IMR-90 (cell line): ENCODE measurements around the gene CEP76. TPM values are rescaled to one million over a fixed set of nuclear protein-coding genes. Genes with fewer than 3 reads are reported as not detected.

Experiments used
- ATAC-seq: fragments of 200-7000 bp; cut with Tn5 transposase; 2 replicates; pipeline ENCODE4 v1.9.1; 2020; ENCODE audit warnings: low read depth, mild to moderate bottlenecking, moderate library complexity
- BruUV-seq: library from RNA; stranded (reverse); fragments of 400-500 nt; replicated peaks from 2 replicates; lab custom pipeline; 2021; lab: Mats Ljungman, UMichigan
- CTCF ChIA-PET: fragments of 300-600 bp; formaldehyde crosslinking; extraction: SDS; loops from one replicate; lab custom pipeline; 2021; ENCODE audit warnings: antibody characterized with exemption; lab: Yijun Ruan, JAX
- POLR2A ChIA-PET: fragments of 300-600 bp; sonication (Branson Sonifier 250); formaldehyde crosslinking; loops from one replicate; lab custom pipeline; 2022; ENCODE audit warnings: antibody characterized with exemption; ENCODE audit not compliant: unreplicated experiment; lab: Charles Lee
- DNase-seq: peaks from one replicate; pipeline ENCODE4 v3.0.0; 2013
- H2AFZ ChIP-seq: replicated peaks from 2 replicates; pipeline ENCODE3; 2013; ENCODE audit warnings: low read length, mild to moderate bottlenecking; ENCODE audit not compliant: poor library complexity
- H2AK5ac ChIP-seq: 2 replicates; pipeline ENCODE4 v1.6.1; 2013; ENCODE audit warnings: low read depth, low read length, inconsistent platforms
- H2AK9ac ChIP-seq: replicated peaks from 2 replicates; pipeline ENCODE3; 2013; ENCODE audit warnings: mild to moderate bottlenecking, low read depth, low read length, moderate library complexity; ENCODE audit not compliant: poor library complexity
- H2BK120ac ChIP-seq: 2 replicates; pipeline ENCODE4 v1.6.1; 2013; ENCODE audit warnings: low read depth, low read length, inconsistent platforms
- H2BK15ac ChIP-seq: 3 replicates; pipeline ENCODE4 v1.6.1; 2013; ENCODE audit warnings: low read depth, low read length, inconsistent platforms
- H2BK20ac ChIP-seq: 2 replicates; pipeline ENCODE4 v1.6.1; 2013; ENCODE audit warnings: low read depth, mild to moderate bottlenecking, inconsistent platforms, low read length, moderate library complexity
- H2BK5ac ChIP-seq: 2 replicates; pipeline ENCODE4 v1.6.1; 2013; ENCODE audit warnings: mild to moderate bottlenecking, low read depth, low read length, inconsistent platforms; ENCODE audit not compliant: poor library complexity, severe bottlenecking
- H3K14ac ChIP-seq: replicated peaks from 2 replicates; pipeline ENCODE4 v1.6.1; 2013; ENCODE audit warnings: low read depth, low read length, inconsistent platforms
- H3K18ac ChIP-seq: 2 replicates; pipeline ENCODE4 v1.6.1; 2013; ENCODE audit warnings: low read depth, low read length, control low read depth
- H3K23ac ChIP-seq: 2 replicates; pipeline ENCODE4 v1.6.1; 2013; ENCODE audit warnings: low read depth, low read length, inconsistent platforms
- H3K27ac ChIP-seq: 2 replicates; pipeline ENCODE4 v1.5.1; 2013; ENCODE audit warnings: mild to moderate bottlenecking, control low read depth, low read length; ENCODE audit not compliant: insufficient read depth
- H3K27me3 ChIP-seq: 2 replicates; pipeline ENCODE4 v1.6.1; 2013; ENCODE audit warnings: low read length; ENCODE audit not compliant: control insufficient read depth, insufficient read depth
- H3K36me3 ChIP-seq: 2 replicates; pipeline ENCODE4 v1.6.1; 2013; ENCODE audit warnings: low read length, mixed read lengths; ENCODE audit not compliant: control insufficient read depth, insufficient read depth
- H3K4ac ChIP-seq: 2 replicates; pipeline ENCODE4 v1.6.1; 2013; ENCODE audit warnings: low read depth, low read length, inconsistent platforms
- H3K4me1 ChIP-seq: 2 replicates; pipeline ENCODE4 v1.6.1; 2013; ENCODE audit warnings: low read length, mixed read lengths; ENCODE audit not compliant: control insufficient read depth, insufficient read depth
- H3K4me2 ChIP-seq: 2 replicates; pipeline ENCODE4 v1.6.1; 2013; ENCODE audit warnings: low read depth, mild to moderate bottlenecking, control low read depth, low read length, moderate library complexity
- H3K4me3 ChIP-seq: 2 replicates; pipeline ENCODE4 v1.5.1; 2013; ENCODE audit warnings: low read depth, mild to moderate bottlenecking, control low read depth, low read length, moderate library complexity; ENCODE audit not compliant: insufficient read depth
- H3K56ac ChIP-seq: 2 replicates; pipeline ENCODE4 v1.6.1; 2013; ENCODE audit warnings: low read length, inconsistent platforms; ENCODE audit not compliant: insufficient read depth; ENCODE audit errors: extremely low read depth
- H3K79me1 ChIP-seq, 2 experiments: 2 replicates each; pipeline ENCODE4 v1.6.1; 2013; ENCODE audit warnings: low read length in 2 of 2, inconsistent platforms in 1 of 2, low read depth in 1 of 2
- H3K9ac ChIP-seq: 2 replicates; pipeline ENCODE4 v1.6.1; 2013; ENCODE audit warnings: low read depth, low read length, control low read depth
- H3K9me1 ChIP-seq: 2 replicates; pipeline ENCODE4 v1.6.1; 2013; ENCODE audit warnings: low read length, inconsistent platforms; ENCODE audit not compliant: insufficient read depth
- H3K9me3 ChIP-seq: 2 replicates; pipeline ENCODE4 v1.6.1; 2013; ENCODE audit warnings: low read length; ENCODE audit not compliant: control insufficient read depth, insufficient read depth
- H4K20me1 ChIP-seq: 2 replicates; pipeline ENCODE4 v1.6.1; 2013; ENCODE audit warnings: low read length, inconsistent platforms; ENCODE audit not compliant: insufficient read depth
- H4K5ac ChIP-seq: 2 replicates; pipeline ENCODE4 v1.6.1; 2013; ENCODE audit warnings: mild to moderate bottlenecking, low read depth, low read length, control low read depth
- H4K8ac ChIP-seq, 2 experiments: 2 replicates each; pipeline ENCODE4 v1.6.1; 2013; ENCODE audit warnings: low read depth in 2 of 2, low read length in 2 of 2, control low read depth in 1 of 2, inconsistent platforms in 1 of 2
- H4K91ac ChIP-seq: 2 replicates; pipeline ENCODE4 v1.6.1; 2013; ENCODE audit warnings: low read depth, low read length, inconsistent platforms; ENCODE audit not compliant: insufficient read depth
- CEBPB ChIP-seq: IDR thresholded peaks from 2 replicates; pipeline ENCODE4 v1.6.1; 2012; ENCODE audit warnings: low read depth, low read length, improper control_type of control experiment
- FOS ChIP-seq: fragments of 150-350 bp; IDR thresholded peaks from 2 replicates; pipeline ENCODE4 v1.6.1; 2016; ENCODE audit warnings: low read depth, low read length
- MAFK ChIP-seq: IDR thresholded peaks from 2 replicates; pipeline ENCODE4 v1.6.1; 2012; ENCODE audit warnings: low read depth, low read length, improper control_type of control experiment
- NFE2L2 ChIP-seq: fragments of 150-350 bp; IDR thresholded peaks from 2 replicates; pipeline ENCODE4 v1.6.1; 2016; ENCODE audit warnings: low read depth, mild to moderate bottlenecking, low read length
- RAD21 ChIP-seq: IDR thresholded peaks from 2 replicates; pipeline ENCODE4 v1.6.1; 2012; ENCODE audit warnings: low read length, improper control_type of control experiment
- USF2 ChIP-seq: fragments of 150-350 bp; IDR thresholded peaks from 2 replicates; pipeline ENCODE4 v1.6.1; 2017; ENCODE audit warnings: mild to moderate bottlenecking, antibody characterized with exemption, low read length, low read depth
- WGBS, 2 experiments: methylation state at CpG; one replicate each; pipeline versions ENCODE4 v1.1.5 to v1.1.7; 2013; ENCODE audit warnings: missing lambda C conversion rate in 2 of 2; ENCODE audit not compliant: insufficient read length in 1 of 2; ENCODE audit errors: extremely low coverage in 2 of 2; 5-methylcytosine and 5-hydroxymethylcytosine counted together
- dilution Hi-C: fragments of 300-500 bp; cut with HindIII; formaldehyde crosslinking; loops from one replicate; pipeline ENCODE4 v1.14.3; 2018; ENCODE audit warnings: low sequenced_read_pairs; ENCODE audit not compliant: unreplicated experiment
- in situ Hi-C: fragments of 300-500 bp; cut with MboI; formaldehyde crosslinking; loops from 3 replicates; pipeline ENCODE4 v1.14.3; 2019; ENCODE audit warnings: low sequenced_read_pairs, inconsistent platforms, mixed read lengths
- intact Hi-C: fragments of 100-400 bp; cut with micrococcal nuclease; formaldehyde crosslinking; loops from 2 replicates; pipeline ENCODE4 v1.10.0; 2022
- polyA plus RNA-seq, 3 experiments: library from polyadenylated mRNA; depleted of rRNA; stranded (reverse); fragments of >200 nt; gene quantifications; 2 replicates each; pipeline ENCODE4 v1.2.3, GENCODE V29; 2012; ENCODE audit warnings: low replicate concordance in 1 of 3
- total RNA-seq: library from RNA; depleted of rRNA; stranded (reverse); fragments of >200 nt; gene quantifications from 2 replicates; pipeline ENCODE4 v1.2.3, GENCODE V29; 2012
- TF ChIP-seq, protein P1 (sequence below): fragments of 150-350 bp; IDR thresholded peaks from 2 replicates; pipeline ENCODE4 v1.6.1; 2016; ENCODE audit warnings: low read depth, mild to moderate bottlenecking, low read length, moderate library complexity, borderline replicate concordance
- TF ChIP-seq, protein P2 (sequence below): conservative IDR thresholded peaks from 2 replicates; pipeline ENCODE4 v1.5.1; 2012; ENCODE audit warnings: mild to moderate bottlenecking, low read depth, low read length, improper control_type of control experiment

CEP76 gene
- total and polyA plus RNA-seq, 2 of the 4 experiments (the other 2 are of a cell fraction), result 5.1 to 8.1 TPM

GRCh38 chr18:12639990-12640880 is 62.3 kb downstream of the CEP76 start:
- H3K4me3 ChIP-seq, result no peak overlapping the region
- no peaks in the 10 kb centered on the region for H3K27me3 ChIP-seq
- WGBS, 2 experiments, result 0% methylated on average over 3 of the region's 5 CpGs; no CpG with 5 or more reads in 1 of the 2 experiments
- peaks cover 20% of the 10 kb centered on the region; the same call in 1 of the 2 replicates for H4K20me1 ChIP-seq
- H3K9me1 ChIP-seq, result peaks cover 14% of the 10 kb centered on the region
- H2BK120ac ChIP-seq, result peak overlapping the region; percentile 82; the same call in 1 of the 2 replicates
- intact Hi-C loops (no loop called here), in situ Hi-C loops (no loop called here), dilution Hi-C loops (no loop called here)
- ChIA-PET CTCF (interaction anchor here (1.0 kb wide), 2 partner anchors 100 to 249 kb away, joined by 3 to 4 read pairs; no protein-coding TSS in a partner anchor), POLR2A (interaction anchor here (0.5 kb wide), 1 partner anchor 338 kb away, joined by 3 read pairs; no protein-coding TSS in a partner anchor)
- peak overlapping the region; percentile 91 for H3K4me2 ChIP-seq
- no peaks in the 10 kb centered on the region for H3K36me3 ChIP-seq
- H3K27ac ChIP-seq, result no peak overlapping the region
- DNase-seq (peak; percentile 87), ATAC-seq (peak; percentile 82)
- H2AK9ac ChIP-seq, result peak overlapping the region; percentile 83
- peak overlapping the region; percentile 73; the same call in 1 of the 2 replicates for H3K4ac ChIP-seq
- H2AK5ac ChIP-seq, result peak overlapping the region; percentile 97
- H2BK5ac ChIP-seq, result peak overlapping the region; percentile 51
- H3K56ac ChIP-seq, result no peak overlapping the region
- peak overlapping the region; percentile 87; the same call in 1 of the 3 replicates for H2BK15ac ChIP-seq
- H4K91ac ChIP-seq, result no peak overlapping the region
- no peak overlapping the region for H3K23ac ChIP-seq
- H3K9me3 ChIP-seq, result no peaks in the 10 kb centered on the region
- H3K79me1 ChIP-seq, result peaks cover 21 to 69% of the 10 kb centered on the region in 2 experiments
- H3K9ac ChIP-seq, result no peak overlapping the region
- peak overlapping the region; percentile 78; the same call in 1 of the 2 replicates for H2BK20ac ChIP-seq
- no peak overlapping the region for H4K5ac ChIP-seq
- H3K4me1 ChIP-seq, result peaks cover 10% of the 10 kb centered on the region
- H3K14ac ChIP-seq, result no peak overlapping the region
- no peak overlapping the region; a peak in 1 of 4 replicates for H4K8ac ChIP-seq
- H3K18ac ChIP-seq, result no peak overlapping the region; the same call in 1 of the 2 replicates
- H2AFZ ChIP-seq, result peak overlapping the region; percentile 7
- no TSS peak for BruUV-seq
- TF ChIP-seq, protein P1, sequence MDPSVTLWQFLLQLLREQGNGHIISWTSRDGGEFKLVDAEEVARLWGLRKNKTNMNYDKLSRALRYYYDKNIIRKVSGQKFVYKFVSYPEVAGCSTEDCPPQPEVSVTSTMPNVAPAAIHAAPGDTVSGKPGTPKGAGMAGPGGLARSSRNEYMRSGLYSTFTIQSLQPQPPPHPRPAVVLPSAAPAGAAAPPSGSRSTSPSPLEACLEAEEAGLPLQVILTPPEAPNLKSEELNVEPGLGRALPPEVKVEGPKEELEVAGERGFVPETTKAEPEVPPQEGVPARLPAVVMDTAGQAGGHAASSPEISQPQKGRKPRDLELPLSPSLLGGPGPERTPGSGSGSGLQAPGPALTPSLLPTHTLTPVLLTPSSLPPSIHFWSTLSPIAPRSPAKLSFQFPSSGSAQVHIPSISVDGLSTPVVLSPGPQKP, result no peak
- TF ChIP-seq, protein P2, sequence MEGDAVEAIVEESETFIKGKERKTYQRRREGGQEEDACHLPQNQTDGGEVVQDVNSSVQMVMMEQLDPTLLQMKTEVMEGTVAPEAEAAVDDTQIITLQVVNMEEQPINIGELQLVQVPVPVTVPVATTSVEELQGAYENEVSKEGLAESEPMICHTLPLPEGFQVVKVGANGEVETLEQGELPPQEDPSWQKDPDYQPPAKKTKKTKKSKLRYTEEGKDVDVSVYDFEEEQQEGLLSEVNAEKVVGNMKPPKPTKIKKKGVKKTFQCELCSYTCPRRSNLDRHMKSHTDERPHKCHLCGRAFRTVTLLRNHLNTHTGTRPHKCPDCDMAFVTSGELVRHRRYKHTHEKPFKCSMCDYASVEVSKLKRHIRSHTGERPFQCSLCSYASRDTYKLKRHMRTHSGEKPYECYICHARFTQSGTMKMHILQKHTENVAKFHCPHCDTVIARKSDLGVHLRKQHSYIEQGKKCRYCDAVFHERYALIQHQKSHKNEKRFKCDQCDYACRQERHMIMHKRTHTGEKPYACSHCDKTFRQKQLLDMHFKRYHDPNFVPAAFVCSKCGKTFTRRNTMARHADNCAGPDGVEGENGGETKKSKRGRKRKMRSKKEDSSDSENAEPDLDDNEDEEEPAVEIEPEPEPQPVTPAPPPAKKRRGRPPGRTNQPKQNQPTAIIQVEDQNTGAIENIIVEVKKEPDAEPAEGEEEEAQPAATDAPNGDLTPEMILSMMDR, result 0 out of 2 replicates have a peak, but pooled peaks have one; percentile 16
- TF ChIP-seq USF2, result no peak
- TF ChIP-seq FOS, result no peak; the same call in none of the 2 replicates
- peak; percentile 67 for TF ChIP-seq MAFK
- 0 out of 2 replicates have a peak, but pooled peaks have one; percentile 10 for TF ChIP-seq RAD21
- peak; percentile 67 for TF ChIP-seq CEBPB
- no peak for TF ChIP-seq NFE2L2
